AG10803 (cell line): ENCODE data around the gene CYP26C1.
A peak's percentile ranks its signal among the peaks of the same experiment; 100 is the strongest.

ENCODE experiments used
- DNase-seq: peaks from one replicate; pipeline ENCODE4 v3.0.0; 2010; ENCODE audit warnings: low read depth
- H3K4me3 ChIP-seq: 2 replicates; pipeline ENCODE4 v1.5.1; 2011; ENCODE audit warnings: mild to moderate bottlenecking, low read length, control low read depth
- CTCF ChIP-seq: conservative IDR thresholded peaks from 2 replicates; pipeline ENCODE4 v1.5.1; 2011; ENCODE audit warnings: mild to moderate bottlenecking, low read length, control low read depth, inconsistent platforms

Gene CYP26C1

GRCh38 chr10:93060887-93061593 lies 442 bp downstream of the CYP26C1 start:
- no peak for DNase-seq
- H3K4me3 ChIP-seq: no peak overlapping the region
- TF ChIP-seq CTCF: no peak

- peak overlapping the region; percentile 49 for H3K4me3 ChIP-seq
- TF ChIP-seq CTCF: no peak
- DNase-seq: no peak
Measured at GRCh38 chr10:93061594-93062513, 1.3 kb downstream of the CYP26C1 start.

GRCh38 chr10:93062514-93063143 lies 2.0 kb downstream of the CYP26C1 start:
- H3K4me3 ChIP-seq: peak overlapping the region; percentile 49
- TF ChIP-seq CTCF: peak; percentile 26; the same call in 1 of the 2 replicates
- peak; percentile 33 for DNase-seq

GRCh38 chr10:93063144-93063976 lies 2.8 kb downstream of the CYP26C1 start:
- no peak for TF ChIP-seq CTCF
- H3K4me3 ChIP-seq: no peak overlapping the region; the same call in 1 of the 2 replicates
- DNase-seq: no peak

GRCh38 chr10:93063977-93064660 lies 3.5 kb downstream of the CYP26C1 start:
- no peak for TF ChIP-seq CTCF
- H3K4me3 ChIP-seq: no peak overlapping the region

More at GRCh38 chr10:93063977-93064660, 3.5 kb downstream of the CYP26C1 start:
- no peak for DNase-seq
